ENCODE measurements around the gene GAA. TPM values are rescaled to one million over a fixed set of nuclear protein-coding genes. Genes with fewer than 3 reads are reported as not detected.

GAA gene
- total RNA-seq, 1 donor from 2014 or later, result 91.6 TPM

GRCh38 chr17:80067393-80067986 lies 33.9 kb upstream of the GAA start:
- no peak for DNase-seq (ENCODE audit: low spot score in 2 of 2)
- Histone ChIP-seq H3K27me3 (no peaks in the 10 kb centered on the region), H3K4me3 (no peak overlapping the region), H3K27ac (no peak overlapping the region), H3K4me1 (peaks cover 3 to 12% of the 10 kb centered on the region in 2 donors), H3K36me3 (no peaks in the 10 kb centered on the region), H3K9me3 (no peaks in the 10 kb centered on the region)
- TF ChIP-seq CTCF (IDR thresholded peaks at IDR 0.05), result no peak
- intact Hi-C loops (cut with DNase I), result no loop called here

DNA sequence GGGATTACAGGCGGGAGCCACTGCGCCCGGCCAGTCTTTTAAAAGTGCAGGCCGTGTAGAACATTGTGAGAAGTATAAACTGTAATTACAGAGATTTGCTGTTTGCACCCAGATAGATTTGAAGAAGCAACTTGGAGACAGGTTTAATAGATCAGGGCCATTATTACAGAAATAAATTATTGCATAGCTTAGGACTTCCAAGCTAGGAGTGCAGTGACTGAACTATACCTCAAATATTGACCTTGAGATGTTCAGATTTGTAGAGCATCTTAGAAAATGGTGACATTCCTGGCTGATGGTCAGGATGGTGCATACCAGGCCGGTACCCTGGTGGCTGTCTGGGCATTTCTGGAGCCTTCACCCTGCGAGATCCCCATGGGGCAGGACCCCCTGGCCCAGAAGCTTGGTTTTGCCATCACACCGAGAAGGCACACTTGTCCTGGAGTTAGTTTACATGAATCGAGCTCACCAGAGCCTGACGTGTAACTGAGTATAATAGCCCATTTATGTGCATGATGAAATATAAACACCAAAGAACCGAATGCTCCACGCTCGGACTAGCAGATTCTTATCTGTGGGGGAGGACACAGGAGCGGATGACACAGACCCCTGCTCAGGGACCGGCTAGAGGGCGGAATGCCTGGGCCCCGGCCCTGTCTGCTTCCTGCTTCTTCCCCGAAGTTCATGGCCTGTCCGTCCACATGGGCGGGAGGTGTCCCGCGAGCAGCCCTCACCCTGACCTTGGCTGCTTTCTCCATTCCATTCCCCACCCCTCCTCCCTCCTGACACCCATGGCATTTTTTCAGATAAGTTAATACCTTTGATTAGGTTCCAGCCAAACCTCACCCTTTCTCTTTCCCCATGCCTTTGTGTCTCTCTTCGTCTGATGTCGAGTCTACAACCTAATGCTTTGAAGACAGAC lies 32.8 kb upstream of the GAA start:
- H3K36me3 ChIP-seq, result no peaks in the 10 kb centered on the region
- peak overlapping the region; percentile 83 to 87 for H3K27ac ChIP-seq
- intact Hi-C loops (cut with DNase I), result no loop called here
- H3K4me3 ChIP-seq, result no peak overlapping the region
- no peaks in the 10 kb centered on the region for H3K27me3 ChIP-seq
- no peaks in the 10 kb centered on the region for H3K9me3 ChIP-seq
- H3K4me1 ChIP-seq, result peaks cover 3 to 12% of the 10 kb centered on the region in 2 donors
- DNase-seq (ENCODE audit: low spot score in 2 of 2), result peak in 1 of 2 donors; percentile 77
- TF ChIP-seq CTCF (IDR thresholded peaks at IDR 0.05), result no peak

DNA sequence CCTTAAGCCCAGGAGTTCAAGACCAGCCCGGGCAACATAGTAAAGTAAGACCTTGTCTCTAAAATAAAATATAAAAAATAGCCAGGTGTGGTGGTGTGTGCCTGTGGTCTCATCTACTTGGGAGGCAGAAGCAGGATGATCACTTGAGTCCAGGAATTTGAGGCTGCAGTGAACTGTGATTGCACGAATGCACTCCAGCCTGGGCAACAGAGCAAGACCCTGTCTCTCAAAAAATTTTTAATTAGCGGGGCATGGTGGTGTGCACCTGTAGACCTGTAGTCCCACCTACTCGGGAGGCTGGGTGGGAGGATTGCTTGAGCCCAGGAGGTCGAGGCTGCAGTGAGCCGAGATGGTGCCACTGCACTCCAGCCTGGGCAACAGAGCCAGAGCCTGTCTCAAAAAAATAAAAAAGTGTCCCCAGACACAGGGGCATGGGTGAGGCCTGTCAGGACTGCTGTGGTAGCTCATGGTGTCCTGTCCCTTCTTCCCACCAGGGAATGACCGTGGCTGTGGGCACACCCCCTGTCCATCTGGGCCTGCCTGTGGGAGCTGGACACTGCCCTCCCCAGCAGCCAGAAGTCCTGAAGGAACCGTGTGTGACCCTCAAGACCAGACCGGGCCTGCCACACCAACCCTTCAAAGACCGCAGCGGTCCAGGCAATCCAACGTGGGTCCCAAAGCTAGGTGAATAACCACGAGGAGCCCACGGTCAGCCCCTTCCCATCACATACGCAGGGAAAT lies 30.8 kb upstream of the GAA start:
- peaks cover 3 to 12% of the 10 kb centered on the region in 2 donors for H3K4me1 ChIP-seq
- H3K27me3 ChIP-seq, result no peaks in the 10 kb centered on the region
- DNase-seq (ENCODE audit: low spot score in 2 of 2), result no peak
- no peaks in the 10 kb centered on the region for H3K36me3 ChIP-seq
- intact Hi-C loops (cut with DNase I), result loop anchor here (2.0 kb wide), 1 partner anchor 62 kb away; no protein-coding TSS in a partner anchor
- peak overlapping the region; percentile 83 to 87 for H3K27ac ChIP-seq
- no peaks in the 10 kb centered on the region for H3K9me3 ChIP-seq
- H3K4me3 ChIP-seq, result peak overlapping the region; percentile 50 to 62
- TF ChIP-seq CTCF (IDR thresholded peaks at IDR 0.05), result no peak

GRCh38 chr17:80071116-80071841 lies 30.1 kb upstream of the GAA start:
- intact Hi-C loops (cut with DNase I), result loop anchor here (2.0 kb wide), 1 partner anchor 62 kb away; no protein-coding TSS in a partner anchor
- peak overlapping the region; percentile 83 to 87 for H3K27ac ChIP-seq
- no peaks in the 10 kb centered on the region for H3K9me3 ChIP-seq
- peak in 1 of 2 donors; percentile 86 for DNase-seq (ENCODE audit: low spot score in 2 of 2)
- no peak for TF ChIP-seq CTCF (IDR thresholded peaks at IDR 0.05)
- no peaks in the 10 kb centered on the region for H3K36me3 ChIP-seq
- peaks cover 3 to 12% of the 10 kb centered on the region in 2 donors for H3K4me1 ChIP-seq
- H3K27me3 ChIP-seq, result no peaks in the 10 kb centered on the region
- H3K4me3 ChIP-seq, result peak overlapping the region; percentile 50 to 62

GRCh38 chr17:80072410-80072809 lies 29.0 kb upstream of the GAA start:
- TF ChIP-seq CTCF (IDR thresholded peaks at IDR 0.05), result no peak
- peak overlapping the region in 1 of 2 donors; percentile 83 for H3K27ac ChIP-seq

More at GRCh38 chr17:80072410-80072809, 29.0 kb upstream of the GAA start:
- no peak for DNase-seq (ENCODE audit: low spot score in 2 of 2)
- Histone ChIP-seq H3K4me1 (peaks cover 3 to 12% of the 10 kb centered on the region in 2 donors), H3K27me3 (no peaks in the 10 kb centered on the region), H3K36me3 (no peaks in the 10 kb centered on the region), H3K9me3 (no peaks in the 10 kb centered on the region), H3K4me3 (no peak overlapping the region)
- intact Hi-C loops (cut with DNase I), result no loop called here
